Measurements from ENCODE around the gene MEIKIN. TPM values are rescaled to one million over a fixed set of nuclear protein-coding genes. Genes with fewer than 3 reads are reported as not detected.

Gene MEIKIN
- total and polyA plus RNA-seq, 7 donors = 0.77 TPM; not detected in 6

DNA sequence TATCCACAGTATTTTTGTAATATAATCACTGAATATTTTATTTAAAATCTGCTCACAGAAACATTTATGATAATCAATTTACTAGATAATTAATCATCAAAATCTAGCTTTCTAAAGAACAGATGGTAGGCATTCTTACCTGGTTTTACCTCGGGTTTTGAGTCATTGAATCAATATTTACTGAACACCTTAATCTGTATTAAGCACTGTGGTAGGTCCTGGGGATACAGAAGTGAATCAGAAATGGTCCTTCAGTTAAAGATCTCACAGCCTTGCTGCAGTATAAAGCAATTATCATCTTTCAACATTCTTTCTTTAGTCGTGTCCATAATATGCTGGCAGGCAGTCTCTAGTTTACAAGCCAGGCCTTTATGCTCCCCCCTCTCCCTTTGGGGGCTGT, 2.0 kb upstream of the MEIKIN start:
- 29 to 39% (median 37%) methylated on average over 2 of the region's 2 CpGs for WGBS, 3 donors
- no peak for ATAC-seq
- TF ChIP-seq, protein P1, sequence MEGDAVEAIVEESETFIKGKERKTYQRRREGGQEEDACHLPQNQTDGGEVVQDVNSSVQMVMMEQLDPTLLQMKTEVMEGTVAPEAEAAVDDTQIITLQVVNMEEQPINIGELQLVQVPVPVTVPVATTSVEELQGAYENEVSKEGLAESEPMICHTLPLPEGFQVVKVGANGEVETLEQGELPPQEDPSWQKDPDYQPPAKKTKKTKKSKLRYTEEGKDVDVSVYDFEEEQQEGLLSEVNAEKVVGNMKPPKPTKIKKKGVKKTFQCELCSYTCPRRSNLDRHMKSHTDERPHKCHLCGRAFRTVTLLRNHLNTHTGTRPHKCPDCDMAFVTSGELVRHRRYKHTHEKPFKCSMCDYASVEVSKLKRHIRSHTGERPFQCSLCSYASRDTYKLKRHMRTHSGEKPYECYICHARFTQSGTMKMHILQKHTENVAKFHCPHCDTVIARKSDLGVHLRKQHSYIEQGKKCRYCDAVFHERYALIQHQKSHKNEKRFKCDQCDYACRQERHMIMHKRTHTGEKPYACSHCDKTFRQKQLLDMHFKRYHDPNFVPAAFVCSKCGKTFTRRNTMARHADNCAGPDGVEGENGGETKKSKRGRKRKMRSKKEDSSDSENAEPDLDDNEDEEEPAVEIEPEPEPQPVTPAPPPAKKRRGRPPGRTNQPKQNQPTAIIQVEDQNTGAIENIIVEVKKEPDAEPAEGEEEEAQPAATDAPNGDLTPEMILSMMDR (IDR thresholded peaks at IDR 0.05) = no peak

DNA sequence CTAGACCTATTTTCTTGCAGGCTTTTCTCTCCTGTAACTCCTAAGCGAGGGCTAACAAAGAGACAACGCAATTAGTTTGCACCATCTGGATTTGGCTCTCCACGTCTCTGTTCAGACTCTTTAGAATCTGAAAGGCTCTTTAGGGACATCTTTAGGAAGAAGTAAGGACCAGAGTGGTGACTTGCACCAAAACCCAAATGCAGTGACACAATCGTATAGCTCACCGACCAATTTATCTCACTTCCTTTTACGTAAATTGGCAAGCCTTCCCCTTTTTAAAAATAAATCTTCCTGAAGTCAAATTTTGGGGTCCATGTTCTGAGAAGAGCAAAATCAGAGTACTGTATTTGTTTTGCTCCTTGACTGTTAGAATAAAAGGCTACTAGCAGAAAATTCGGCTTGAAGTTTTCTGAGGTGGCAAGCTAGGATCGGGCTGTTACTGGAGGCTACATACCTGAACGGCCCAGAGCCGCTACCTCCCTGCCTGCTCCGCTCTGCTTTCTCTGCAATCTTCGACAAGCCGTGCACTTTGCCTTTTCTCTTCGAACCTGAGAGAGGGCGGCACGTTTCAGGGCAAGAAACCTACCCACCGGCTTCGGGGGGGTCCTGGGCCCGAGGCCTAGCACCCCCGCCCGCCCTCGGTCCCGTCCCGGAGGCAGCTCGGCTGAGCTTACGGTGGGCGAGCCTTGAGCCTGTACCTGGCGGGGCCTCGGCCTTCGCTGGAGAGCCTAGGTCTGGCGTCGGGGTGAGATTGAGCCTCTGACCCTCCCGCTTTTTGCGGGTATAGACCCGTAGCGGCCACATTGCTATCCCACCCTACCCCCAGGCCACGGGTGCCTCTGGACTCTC, 537 bp downstream of the MEIKIN start:
- 79 to 85% (median 84%) methylated on average over 37 of the region's 37 CpGs for WGBS, 3 donors
- no peak for ATAC-seq
- H3K27me3 ChIP-seq (ENCODE audit: insufficient read depth in 3 of 3, low read length in 2 of 3) = no peaks in the 10 kb centered on the region
- TF ChIP-seq, protein P1 (IDR thresholded peaks at IDR 0.05) = no peak
- no peak for DNase-seq
- intact Hi-C loops (cut with DNase I) = no loop called here
- no peaks in the 10 kb centered on the region for H3K36me3 ChIP-seq (ENCODE audit: insufficient read depth in 1 of 2, low read depth in 1 of 2)
- no peak overlapping the region for H3K4me3 ChIP-seq
- no peak overlapping the region for H3K27ac ChIP-seq
- no peaks in the 10 kb centered on the region for H3K4me1 ChIP-seq
- H3K9me3 ChIP-seq = no peaks in the 10 kb centered on the region

More for the DNA sequence above, 2.0 kb upstream of the MEIKIN start:
- no peaks in the 10 kb centered on the region for H3K9me3 ChIP-seq
- no peak for DNase-seq
- no peaks in the 10 kb centered on the region for H3K36me3 ChIP-seq (ENCODE audit: insufficient read depth in 1 of 2, low read depth in 1 of 2)
- no peak overlapping the region for H3K4me3 ChIP-seq
- intact Hi-C loops (cut with DNase I) = no loop called here
- H3K4me1 ChIP-seq = no peaks in the 10 kb centered on the region
- no peaks in the 10 kb centered on the region for H3K27me3 ChIP-seq (ENCODE audit: insufficient read depth in 3 of 3, low read length in 2 of 3)
- no peak overlapping the region for H3K27ac ChIP-seq

DNA sequence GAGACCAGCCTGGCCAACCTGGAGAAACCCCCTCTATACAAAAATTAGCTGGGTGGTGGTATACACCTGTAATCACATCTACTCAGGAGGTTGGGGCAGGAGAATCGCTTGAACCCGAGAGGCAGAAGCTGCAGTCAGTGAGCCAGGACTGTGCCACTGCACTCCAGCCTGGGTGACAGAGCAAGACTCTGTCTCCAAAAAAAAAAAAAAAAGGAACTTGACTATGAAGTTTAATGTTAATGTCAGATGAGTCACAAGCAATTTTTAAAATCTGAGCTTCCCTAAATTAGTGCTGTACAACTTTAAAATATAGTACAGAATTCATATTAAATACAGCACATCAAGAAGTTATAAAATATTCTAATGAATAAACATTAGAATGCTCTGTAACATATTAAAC, 1.5 kb downstream of the MEIKIN start:
- Histone ChIP-seq H3K27me3 (ENCODE audit: insufficient read depth in 3 of 3, low read length in 2 of 3) (no peaks in the 10 kb centered on the region), H3K4me3 (no peak overlapping the region), H3K27ac (no peak overlapping the region), H3K36me3 (ENCODE audit: insufficient read depth in 1 of 2, low read depth in 1 of 2) (no peaks in the 10 kb centered on the region), H3K9me3 (no peaks in the 10 kb centered on the region), H3K4me1 (no peaks in the 10 kb centered on the region)
- ATAC-seq (no peak), DNase-seq (no peak)
- intact Hi-C loops (cut with DNase I) = no loop called here
- 90 to 95% (median 93%) methylated on average over 2 of the region's 2 CpGs for WGBS, 3 donors
- TF ChIP-seq, protein P1 (IDR thresholded peaks at IDR 0.05) = no peak

DNA sequence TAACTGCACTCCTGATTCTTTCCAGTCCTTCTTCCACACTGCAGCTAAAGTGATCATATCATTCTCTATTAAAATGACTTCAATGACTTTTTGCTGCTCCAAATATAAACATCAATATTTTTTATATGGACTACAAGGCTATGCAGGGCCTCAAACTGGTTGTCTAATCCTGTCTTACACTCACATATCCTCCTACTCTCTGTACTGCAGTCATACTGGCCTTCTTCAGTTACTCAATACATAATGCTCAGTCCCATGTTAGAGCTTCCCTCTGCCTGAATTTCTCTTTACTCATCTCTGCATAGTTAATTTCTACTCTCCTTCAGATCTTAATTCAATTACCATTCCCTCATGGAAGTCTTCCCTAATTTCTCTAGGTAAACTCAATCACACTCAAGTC, 3.4 kb downstream of the MEIKIN start:
- no peak for DNase-seq
- H3K27ac ChIP-seq = no peak overlapping the region
- no peaks in the 10 kb centered on the region for H3K36me3 ChIP-seq (ENCODE audit: insufficient read depth in 1 of 2, low read depth in 1 of 2)
- TF ChIP-seq, protein P1 (IDR thresholded peaks at IDR 0.05) = no peak
- intact Hi-C loops (cut with DNase I) = no loop called here
- ATAC-seq = no peak
- no peak overlapping the region for H3K4me3 ChIP-seq
- H3K4me1 ChIP-seq = no peaks in the 10 kb centered on the region
- no peaks in the 10 kb centered on the region for H3K27me3 ChIP-seq (ENCODE audit: insufficient read depth in 3 of 3, low read length in 2 of 3)
- no peaks in the 10 kb centered on the region for H3K9me3 ChIP-seq
